Activated CD8-positive, alpha-beta memory T cell treated with anti-CD3 and anti-CD28 coated beads for 48 hours (primary cell): ENCODE results near the gene DCLK1.

Experiments
- DNase-seq, 3 experiments: peaks; one replicate each; pipeline ENCODE4 v3.0.0-alpha.2; 2020; ENCODE audit warnings: low read depth in 2 of 3, low spot score in 2 of 3

DCLK1 gene

GRCh38 chr13:35792021-35792420 is 339.2 kb downstream of the DCLK1 start:
- DNase-seq: no peak

GRCh38 chr13:35791184-35791851 is 339.9 kb downstream of the DCLK1 start:
- DNase-seq: no peak

- no peak for DNase-seq
Measured at GRCh38 chr13:35789335-35790165, 341.6 kb downstream of the DCLK1 start.

GRCh38 chr13:35787937-35788336 is 343.2 kb downstream of the DCLK1 start:
- DNase-seq: no peak

GRCh38 chr13:35785576-35786303 is 345.4 kb downstream of the DCLK1 start:
- no peak for DNase-seq

- no peak for DNase-seq
Measured at GRCh38 chr13:35784286-35784951, 346.8 kb downstream of the DCLK1 start.

GRCh38 chr13:35782793-35783192 is 348.4 kb downstream of the DCLK1 start:
- DNase-seq: no peak

- DNase-seq: no peak
Measured at GRCh38 chr13:35781036-35782000, 349.9 kb downstream of the DCLK1 start.

GRCh38 chr13:35780613-35781012 is 350.6 kb downstream of the DCLK1 start:
- DNase-seq: no peak

GRCh38 chr13:35771898-35772297 is 359.3 kb downstream of the DCLK1 start:
- no peak for DNase-seq

- DNase-seq: no peak
Measured at GRCh38 chr13:35770756-35771297, 360.4 kb downstream of the DCLK1 start.

GRCh38 chr13:35769812-35770211 is 361.4 kb downstream of the DCLK1 start:
- no peak for DNase-seq

GRCh38 chr13:35768551-35768950 is 362.6 kb downstream of the DCLK1 start:
- DNase-seq: no peak

- DNase-seq: no peak
Measured at GRCh38 chr13:35768073-35768472, 363.1 kb downstream of the DCLK1 start.

GRCh38 chr13:35767256-35767976 is 363.8 kb downstream of the DCLK1 start:
- no peak for DNase-seq

GRCh38 chr13:35766663-35767062 is 364.5 kb downstream of the DCLK1 start:
- no peak for DNase-seq

- DNase-seq: no peak
Measured at GRCh38 chr13:35765941-35766340, 365.2 kb downstream of the DCLK1 start.

- no peak for DNase-seq
Measured at GRCh38 chr13:35765366-35765765, 365.8 kb downstream of the DCLK1 start.

GRCh38 chr13:35764326-35765015 is 366.7 kb downstream of the DCLK1 start:
- DNase-seq: no peak
